OCI-LY1 (cell line): ENCODE results near the gene SPDYE16.
"Not testable (repeated sequence)": the region's sequence is repeated elsewhere in the genome, so short reads cannot be mapped to it uniquely, and the experiment has no call there.

Source experiments
- CTCF ChIP-seq: fragments of 200-600 bp; sonication (generic), shearing (Covaris generic); IDR thresholded peaks from 2 replicates; pipeline ENCODE4 v1.5.1; 2017; ENCODE audit warnings: mild to moderate bottlenecking, antibody characterized with exemption, low read length, moderate library complexity, mixed read lengths
- EZH2 ChIP-seq: fragments of 200-600 bp; sonication (generic), shearing (Covaris generic); IDR thresholded peaks from 2 replicates; pipeline ENCODE4 v1.8.0; 2017; ENCODE audit warnings: borderline replicate concordance, mixed run types, mild to moderate bottlenecking, antibody characterized with exemption, low read length, moderate library complexity, mixed read lengths

- TF ChIP-seq CTCF, EZH2: not testable (repeated sequence)
Observed at GRCh38 chr7:76575919-76576655, 33.0 kb upstream of the SPDYE16 start.
